Measurements from ENCODE around the gene EIF3M.
"Not testable (repeated sequence)": the region's sequence is repeated elsewhere in the genome, so short reads cannot be mapped to it uniquely, and the experiment has no call there.

The EIF3M gene

GRCh38 chr11:32586576-32587190 lies 3.1 kb downstream of the EIF3M start:
- H3K4me2 ChIP-seq (ENCODE audit: low read length), result peak overlapping the region; percentile 92
- H4K20me1 ChIP-seq (ENCODE audit: insufficient read depth, low read length), result peaks cover 42% of the 10 kb centered on the region
- TF ChIP-seq CTCF (IDR thresholded peaks at IDR 0.05; ENCODE audit: low read depth, low read length) (peak; percentile 28; the same call in 1 of the 2 replicates), EZH2phosphoT487 (IDR thresholded peaks at IDR 0.05; ENCODE audit: low read depth) (no peak)

GRCh38 chr11:32594272-32594671 lies 10.6 kb downstream of the EIF3M start:
- Histone ChIP-seq H3K4me1 (ENCODE audit: low read length) (0 out of 2 replicates have a peak, but pooled peaks cover 2% of the 10 kb centered on the region), H3K9me3 (ENCODE audit: insufficient read depth, low read length) (no peaks in the 10 kb centered on the region), H3K79me2 (ENCODE audit: low read length) (peaks cover 59% of the 10 kb centered on the region), H3K4me2 (ENCODE audit: low read length) (no peak overlapping the region), H3K36me3 (replicated peaks; ENCODE audit: low read depth, low read length) (peaks cover 70% of the 10 kb centered on the region), H3K4me3 (ENCODE audit: low read length) (no peak overlapping the region), H3K27ac (ENCODE audit: low read length) (no peak overlapping the region), H3K27me3 (ENCODE audit: low read depth, low read length) (no peaks in the 10 kb centered on the region), H3K9ac (ENCODE audit: low read length) (no peak overlapping the region), H2AFZ (ENCODE audit: low read depth, low read length) (no peak overlapping the region), H4K20me1 (ENCODE audit: insufficient read depth, low read length) (no peaks in the 10 kb centered on the region; the same call in 1 of the 2 replicates)
- TF ChIP-seq CTCF (IDR thresholded peaks at IDR 0.05; ENCODE audit: low read depth, low read length) (no peak), EZH2phosphoT487 (IDR thresholded peaks at IDR 0.05; ENCODE audit: low read depth) (no peak)

More at GRCh38 chr11:32586576-32587190, 3.1 kb downstream of the EIF3M start:
- H3K27me3 ChIP-seq (ENCODE audit: low read depth, low read length), result no peaks in the 10 kb centered on the region
- no peak overlapping the region for H2AFZ ChIP-seq (ENCODE audit: low read depth, low read length)
- H3K27ac ChIP-seq (ENCODE audit: low read length), result no peak overlapping the region
- H3K9me3 ChIP-seq (ENCODE audit: insufficient read depth, low read length), result no peaks in the 10 kb centered on the region
- peaks cover 27% of the 10 kb centered on the region for H3K4me1 ChIP-seq (ENCODE audit: low read length)
- H3K4me3 ChIP-seq (ENCODE audit: low read length), result no peak overlapping the region
- H3K36me3 ChIP-seq (replicated peaks; ENCODE audit: low read depth, low read length), result peaks cover 37% of the 10 kb centered on the region
- H3K79me2 ChIP-seq (ENCODE audit: low read length), result peaks cover 80% of the 10 kb centered on the region
- H3K9ac ChIP-seq (ENCODE audit: low read length), result no peak overlapping the region

DNA sequence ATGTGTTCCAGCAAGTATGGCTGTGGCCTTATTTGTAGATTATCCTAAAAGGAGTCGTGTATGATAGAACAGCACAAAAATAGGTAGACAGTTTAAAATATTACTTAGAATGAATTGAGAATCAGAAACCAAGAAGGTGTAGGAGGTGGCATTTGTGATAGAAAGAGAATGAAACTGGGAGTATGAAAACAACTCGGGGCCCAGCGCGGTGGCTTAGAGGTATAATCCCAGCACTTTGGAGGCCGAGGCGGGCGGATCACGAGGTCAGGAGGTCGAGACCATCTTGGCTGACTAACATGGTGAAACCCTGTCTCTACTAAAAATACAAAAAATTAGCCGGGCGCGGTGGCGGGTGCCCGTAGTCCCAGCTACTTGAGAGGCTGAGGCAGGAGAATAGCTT lies 12.5 kb downstream of the EIF3M start:
- not testable (repeated sequence) for H4K20me1 ChIP-seq (ENCODE audit: insufficient read depth, low read length)

DNA sequence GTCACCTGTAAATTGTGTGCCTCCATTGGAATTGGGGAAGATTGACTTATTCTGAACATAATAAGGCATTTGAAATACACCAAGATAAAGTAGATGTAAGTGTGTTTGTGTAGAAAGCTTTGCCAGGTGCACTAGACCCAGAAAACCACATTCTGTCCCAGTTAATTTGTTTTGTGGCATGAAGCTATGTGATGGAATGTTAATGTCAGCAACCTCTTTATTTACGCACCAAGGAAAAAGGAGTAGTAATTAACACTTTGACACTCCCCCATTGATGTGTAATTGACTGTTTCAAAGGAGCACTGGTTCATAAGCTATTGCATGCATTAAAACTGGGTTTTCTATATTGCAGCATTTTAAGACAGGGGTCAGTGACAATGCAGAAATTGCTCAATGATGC lies 14.3 kb downstream of the EIF3M start:
- 0 out of 2 replicates have a peak, but pooled peaks cover 2% of the 10 kb centered on the region for H3K4me1 ChIP-seq (ENCODE audit: low read length)

More for the DNA sequence above, 12.5 kb downstream of the EIF3M start:
- not testable (repeated sequence) for H3K4me2 ChIP-seq (ENCODE audit: low read length); H3K27ac ChIP-seq (ENCODE audit: low read length); H2AFZ ChIP-seq (ENCODE audit: low read depth, low read length); H3K27me3 ChIP-seq (ENCODE audit: low read depth, low read length); H3K4me1 ChIP-seq (ENCODE audit: low read length); H3K4me3 ChIP-seq (ENCODE audit: low read length); H3K9ac ChIP-seq (ENCODE audit: low read length); H3K9me3 ChIP-seq (ENCODE audit: insufficient read depth, low read length)
- Histone ChIP-seq H3K36me3 (replicated peaks; ENCODE audit: low read depth, low read length) (peaks cover 69% of the 10 kb centered on the region), H3K79me2 (ENCODE audit: low read length) (peaks cover 41% of the 10 kb centered on the region)

More for the DNA sequence above, 14.3 kb downstream of the EIF3M start:
- H3K4me2 ChIP-seq (ENCODE audit: low read length), result no peak overlapping the region
- no peak overlapping the region for H3K4me3 ChIP-seq (ENCODE audit: low read length)
- H3K36me3 ChIP-seq (replicated peaks; ENCODE audit: low read depth, low read length), result peaks cover 68% of the 10 kb centered on the region
- H3K79me2 ChIP-seq (ENCODE audit: low read length), result peaks cover 29% of the 10 kb centered on the region
- TF ChIP-seq EZH2phosphoT487 (IDR thresholded peaks at IDR 0.05; ENCODE audit: low read depth) (no peak), CTCF (IDR thresholded peaks at IDR 0.05; ENCODE audit: low read depth, low read length) (no peak)
- no peaks in the 10 kb centered on the region; the same call in 1 of the 2 replicates for H4K20me1 ChIP-seq (ENCODE audit: insufficient read depth, low read length)
- no peak overlapping the region for H2AFZ ChIP-seq (ENCODE audit: low read depth, low read length)
- no peaks in the 10 kb centered on the region for H3K9me3 ChIP-seq (ENCODE audit: insufficient read depth, low read length)
- no peak overlapping the region for H3K9ac ChIP-seq (ENCODE audit: low read length)
- H3K27me3 ChIP-seq (ENCODE audit: low read depth, low read length), result no peaks in the 10 kb centered on the region
- H3K27ac ChIP-seq (ENCODE audit: low read length), result no peak overlapping the region
